RCC 7860 (cell line): ENCODE results near the gene GCK.
A peak's percentile ranks its signal among the peaks of the same experiment; 100 is the strongest.

ENCODE experiments used
- DNase-seq: peaks from one replicate; pipeline ENCODE4 v3.0.0-alpha.2; 2015; ENCODE audit warnings: low spot score
- FAIRE-seq: peaks from 2 replicates; lab custom pipeline; 2012; peaks lifted over from hg19 to GRCh38; lab: Jason Lieb, UNC

GCK gene

DNA sequence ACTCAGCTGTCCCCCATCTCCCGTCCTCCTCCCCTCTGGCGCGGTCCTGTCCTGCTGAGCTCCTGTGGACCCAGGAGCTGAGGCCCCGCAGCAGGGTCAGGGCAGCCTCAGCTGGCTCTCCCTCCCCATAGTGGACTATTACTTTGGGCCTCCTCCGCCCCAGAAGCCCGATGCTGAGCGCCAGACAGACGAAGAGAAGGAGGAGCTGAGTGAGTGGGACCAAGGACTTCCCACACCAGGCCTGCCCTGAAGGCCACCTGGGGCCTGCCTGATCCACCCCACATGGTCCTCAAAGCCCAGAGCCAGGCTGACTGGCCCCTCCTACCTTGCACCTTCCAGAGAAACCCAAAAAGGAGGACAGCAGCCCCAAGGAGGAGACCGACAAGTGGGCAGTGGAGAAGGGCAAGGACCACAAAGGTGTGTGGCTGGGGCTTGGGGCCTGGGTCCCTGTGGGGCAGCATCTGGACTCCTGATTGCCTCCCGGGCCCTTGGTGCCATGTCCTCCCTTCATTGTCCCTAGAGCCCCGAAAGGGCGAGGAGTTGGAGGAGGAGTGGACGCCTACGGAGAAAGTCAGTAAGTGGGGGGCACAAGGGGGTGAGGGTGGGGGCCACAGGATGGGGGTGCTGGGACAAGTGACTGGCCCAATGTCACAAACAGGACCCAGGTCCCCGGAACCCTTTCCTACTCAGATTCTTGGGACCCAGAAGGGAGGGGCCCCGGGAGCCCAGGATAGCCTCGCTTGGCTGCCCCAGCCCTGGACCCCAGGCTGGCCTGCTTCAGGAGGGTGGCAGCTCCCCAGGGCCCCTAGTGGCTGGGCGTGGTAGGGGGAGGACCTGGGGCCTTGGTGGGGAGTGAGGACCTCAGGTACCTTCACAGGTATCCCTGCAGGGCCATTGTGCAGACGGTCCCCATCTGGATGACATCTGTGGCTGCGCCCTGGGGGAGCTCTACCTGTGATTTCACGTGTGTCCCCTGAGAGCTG, 80.2 kb downstream of the GCK start:
- DNase-seq (no peak), FAIRE-seq (no peak)

- no peak for FAIRE-seq
- DNase-seq = no peak
Observed at GRCh38 chr7:44107961-44108767, 81.1 kb downstream of the GCK start.

DNA sequence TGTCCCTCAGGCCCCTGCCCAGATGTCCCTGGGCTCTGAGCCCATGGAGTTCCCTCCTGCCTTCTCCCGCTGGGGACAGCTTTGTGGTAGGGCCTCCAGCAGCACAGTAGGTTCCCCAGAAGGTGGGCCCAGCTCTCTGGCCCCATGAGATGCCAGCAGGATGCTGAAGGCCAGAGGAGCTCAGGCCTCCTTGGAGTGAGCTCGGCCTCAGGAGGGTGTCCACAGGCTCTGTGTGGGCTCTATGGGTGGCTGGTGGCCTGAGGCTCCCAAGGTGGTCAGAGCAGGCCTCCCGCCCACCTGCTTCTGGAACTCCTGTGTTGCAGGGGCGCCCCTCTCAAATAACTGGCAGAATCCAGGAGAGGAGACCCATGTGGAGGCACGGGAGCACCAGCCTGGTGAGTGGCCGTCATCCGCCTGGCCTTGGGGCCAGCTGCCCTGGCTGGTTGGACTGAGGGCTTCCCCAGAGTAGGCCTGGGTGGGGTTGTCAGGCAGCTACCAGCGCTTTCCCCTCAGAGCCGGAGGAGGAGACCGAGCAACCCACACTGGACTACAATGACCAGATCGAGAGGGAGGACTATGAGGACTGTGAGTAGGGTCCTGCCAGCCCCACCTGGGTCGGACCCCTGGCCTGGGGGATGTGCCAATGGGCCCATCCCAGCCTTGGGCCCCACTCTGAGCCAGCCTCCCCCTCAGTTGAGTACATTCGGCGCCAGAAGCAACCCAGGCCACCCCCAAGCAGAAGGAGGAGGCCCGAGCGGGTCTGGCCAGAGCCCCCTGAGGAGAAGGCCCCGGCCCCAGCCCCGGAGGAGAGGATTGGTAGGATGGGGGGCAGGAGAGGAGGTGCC, 81.9 kb downstream of the GCK start:
- DNase-seq = no peak
- no peak for FAIRE-seq

GRCh38 chr7:44106311-44107065, 82.8 kb downstream of the GCK start:
- no peak for DNase-seq
- no peak for FAIRE-seq

DNA sequence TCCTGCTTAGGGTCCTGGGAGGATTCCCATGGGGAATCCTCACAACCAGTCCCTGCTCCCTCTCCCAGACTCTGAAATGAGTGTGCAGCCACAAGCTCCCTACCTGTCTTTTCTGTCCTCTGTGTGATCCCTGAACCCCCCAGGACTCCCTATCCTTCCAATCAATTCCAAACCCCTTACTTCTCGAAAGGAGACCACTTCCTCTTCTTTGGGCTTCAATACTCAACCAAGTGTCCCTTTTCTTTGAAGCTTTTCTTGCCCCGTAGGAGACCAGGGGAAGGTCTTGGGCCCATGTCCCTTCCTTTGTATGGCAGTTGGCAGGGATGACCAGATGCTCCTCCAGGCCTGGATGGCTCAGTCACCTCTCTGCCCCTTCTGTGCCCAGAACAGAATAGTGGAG, 83.4 kb downstream of the GCK start:
- FAIRE-seq = no peak
- no peak for DNase-seq

DNA sequence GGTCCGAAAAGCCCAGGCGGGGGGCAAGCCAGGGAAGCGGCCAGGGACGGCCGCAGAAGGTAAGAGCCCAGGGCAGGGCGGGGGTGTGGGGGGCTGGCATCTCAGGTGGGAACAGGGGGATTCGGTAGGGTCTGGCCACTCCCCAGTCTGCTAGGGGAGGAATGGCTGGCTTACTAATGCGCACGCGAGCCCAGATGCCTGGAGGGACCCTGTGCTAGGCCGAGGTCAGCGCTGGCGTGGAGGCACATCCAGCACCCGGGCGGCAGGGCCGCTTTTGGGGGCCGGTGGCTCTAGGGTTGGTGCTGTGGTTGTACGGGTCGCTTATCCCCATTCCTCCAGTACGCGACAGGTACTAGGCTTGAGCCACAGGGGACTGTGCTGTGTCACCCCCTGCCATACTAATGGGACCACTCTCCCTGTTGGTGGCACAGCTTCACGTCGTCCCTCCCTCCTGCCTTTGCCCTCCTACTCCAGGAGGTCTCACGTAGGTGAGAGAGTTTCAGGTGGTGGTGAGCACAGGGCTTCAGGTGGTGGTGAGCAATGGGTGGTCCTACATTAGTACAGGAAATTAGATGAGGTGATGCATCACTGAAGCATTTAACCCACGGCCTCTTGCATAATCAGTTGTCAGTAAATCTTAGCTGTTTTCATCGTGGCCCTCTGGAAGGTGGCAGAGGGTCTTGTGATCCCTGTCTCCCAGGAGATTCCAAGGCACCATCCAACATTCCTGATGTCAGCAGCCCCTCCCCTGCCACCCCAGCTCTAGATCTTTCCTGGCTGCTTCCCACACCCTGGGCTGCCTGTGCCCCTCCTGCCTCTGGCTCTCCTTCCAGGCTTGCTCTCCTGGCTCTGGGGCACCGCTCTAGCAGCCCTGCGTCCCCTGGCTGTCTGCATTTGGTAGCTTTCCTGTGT, 84.1 kb downstream of the GCK start:
- peak; percentile 31 for DNase-seq
- no peak for FAIRE-seq

- no peak for DNase-seq
- FAIRE-seq = no peak
Observed at GRCh38 chr7:44103923-44104859, 85.0 kb downstream of the GCK start, which contains the start of gene AEBP1. Gene AEBP1, plus strand, starts transcription at chr7:44104345. Its CDS starts 321 bp downstream, at chr7:44104666.

DNA sequence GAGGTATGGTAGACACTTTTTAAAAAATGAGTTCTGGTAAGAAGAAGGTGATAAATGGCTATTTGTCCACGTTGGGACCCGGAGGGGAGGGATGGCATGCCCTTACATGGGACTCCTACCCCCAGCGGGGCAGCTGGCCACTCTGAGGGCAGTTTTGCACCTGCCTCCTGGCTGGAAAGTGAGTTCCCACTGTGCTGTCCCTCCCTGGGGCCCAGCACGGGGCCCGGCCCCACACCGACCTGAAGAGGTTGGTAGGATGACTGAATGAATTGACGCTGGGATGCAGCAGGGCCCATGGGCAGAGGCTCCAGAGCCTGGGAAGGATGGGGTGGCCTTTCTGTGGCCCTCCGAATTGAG, 85.7 kb downstream of the GCK start:
- DNase-seq = no peak
- FAIRE-seq = no peak

GRCh38 chr7:44102846-44103565, 86.2 kb downstream of the GCK start:
- FAIRE-seq (no peak), DNase-seq (no peak)

DNA sequence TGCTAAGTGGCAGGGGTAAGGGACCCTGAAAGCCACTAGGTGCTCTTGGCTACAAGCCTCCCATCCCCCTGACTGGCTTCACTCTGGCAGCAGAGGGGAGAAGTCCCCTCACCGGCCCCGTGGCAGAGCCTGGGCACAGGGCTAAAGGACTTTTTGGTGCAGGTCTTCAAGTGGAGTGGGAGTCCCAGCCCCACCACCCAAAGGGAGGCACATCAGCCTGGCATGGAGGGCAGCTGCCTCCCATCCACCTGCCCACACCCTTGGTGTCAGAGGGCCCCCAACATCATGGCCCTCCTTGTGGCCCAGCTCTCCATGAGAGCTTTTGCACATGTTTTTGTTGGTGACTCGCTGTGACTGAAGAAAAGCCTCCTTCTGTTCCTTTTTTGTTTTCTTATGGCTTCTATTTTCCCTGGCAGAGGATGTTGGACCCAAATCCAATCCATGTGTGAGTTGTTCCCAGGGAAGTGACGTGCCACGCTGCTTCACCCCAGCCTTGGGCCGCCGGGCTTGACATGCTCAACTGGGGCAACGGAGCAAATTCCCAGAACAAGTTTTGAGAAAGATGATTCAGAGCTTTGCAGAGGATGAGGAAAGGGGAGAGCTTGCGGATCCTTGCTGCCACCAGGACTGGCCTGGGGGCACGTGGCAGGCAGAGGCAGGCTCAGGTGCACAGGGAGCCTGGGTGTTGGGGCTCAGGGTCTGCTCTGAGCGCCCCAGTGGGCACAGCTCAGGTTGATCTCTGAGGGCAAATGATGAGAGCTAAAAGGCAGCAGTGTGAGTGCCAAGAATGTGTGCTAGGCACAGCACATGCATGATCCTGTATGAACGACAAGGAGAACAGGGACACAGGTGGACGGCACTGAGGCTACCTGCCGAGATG, 87.0 kb downstream of the GCK start:
- DNase-seq (no peak), FAIRE-seq (no peak)

DNA sequence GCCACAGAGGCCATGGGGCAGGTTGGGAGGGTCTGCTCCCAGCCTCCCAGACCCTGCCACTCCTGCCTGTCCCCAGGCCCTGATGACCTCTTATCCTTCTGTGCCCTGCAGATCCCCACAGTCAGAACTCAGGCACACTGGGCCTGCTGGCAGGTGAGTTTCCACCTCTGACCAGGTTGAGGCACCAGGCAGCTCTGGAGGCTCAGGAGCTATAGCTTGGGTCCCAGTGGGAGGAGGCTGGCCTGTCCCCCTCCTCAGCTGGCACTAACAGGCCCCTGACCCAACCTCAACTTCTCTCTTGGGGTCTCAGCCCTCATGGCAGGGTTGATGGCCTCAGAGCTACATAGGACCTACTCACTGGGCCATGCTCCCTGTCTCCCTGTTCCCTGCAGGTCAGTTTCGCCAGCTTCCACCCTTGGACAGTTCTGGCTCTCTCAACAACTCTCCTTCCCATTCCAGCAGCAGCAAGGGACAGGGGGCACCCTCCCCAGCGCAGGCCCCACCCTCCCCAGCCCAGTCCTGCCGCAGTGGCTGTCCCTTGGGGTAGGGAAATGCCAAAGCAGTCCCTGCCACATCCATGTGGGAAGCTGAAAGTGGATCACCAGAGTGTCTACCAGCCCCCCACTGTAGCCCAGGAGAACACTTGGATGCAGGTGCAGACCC, 87.8 kb downstream of the GCK start:
- DNase-seq = no peak
- no peak for FAIRE-seq

DNA sequence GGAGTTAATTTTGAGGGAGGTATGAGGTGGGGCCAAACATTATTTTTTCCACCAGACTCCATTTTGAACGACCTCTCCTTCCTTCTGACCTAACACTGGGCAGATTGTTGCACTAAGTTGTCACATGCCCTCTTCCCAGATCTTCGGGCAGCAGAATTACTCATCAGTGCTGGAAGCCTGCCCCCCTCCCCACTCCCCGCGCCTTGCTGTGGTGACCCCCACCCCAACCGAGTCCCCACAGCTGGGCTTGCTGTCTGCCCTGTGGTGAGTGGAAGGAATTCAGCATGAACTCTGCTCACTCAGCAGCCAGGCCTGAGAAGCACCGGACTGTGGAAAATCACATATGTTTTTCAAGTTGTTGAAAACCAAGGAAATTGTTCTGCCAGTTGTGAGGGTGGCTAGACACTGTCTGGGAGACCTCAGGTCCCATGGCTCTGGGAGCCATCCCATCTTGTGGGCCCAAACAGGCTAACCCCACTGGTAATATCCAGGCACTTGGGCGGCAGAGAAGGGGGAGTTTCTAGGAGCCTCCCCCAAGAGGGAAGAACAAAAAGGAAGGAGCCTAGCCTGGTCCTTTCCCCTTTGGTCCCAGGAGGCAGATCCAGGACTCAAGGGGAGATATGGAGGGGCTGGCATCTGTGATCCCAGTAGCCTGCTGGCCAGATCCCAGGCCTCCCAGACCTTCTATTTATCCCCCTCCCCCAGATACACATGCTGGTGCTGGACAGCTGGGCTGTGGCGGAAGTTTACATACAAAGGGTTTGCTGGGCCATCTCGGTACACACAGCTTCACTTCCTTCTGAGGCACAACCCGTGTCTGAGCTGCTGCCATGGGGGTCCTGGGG, 88.6 kb downstream of the GCK start:
- FAIRE-seq (no peak), DNase-seq (peak; percentile 59)

DNA sequence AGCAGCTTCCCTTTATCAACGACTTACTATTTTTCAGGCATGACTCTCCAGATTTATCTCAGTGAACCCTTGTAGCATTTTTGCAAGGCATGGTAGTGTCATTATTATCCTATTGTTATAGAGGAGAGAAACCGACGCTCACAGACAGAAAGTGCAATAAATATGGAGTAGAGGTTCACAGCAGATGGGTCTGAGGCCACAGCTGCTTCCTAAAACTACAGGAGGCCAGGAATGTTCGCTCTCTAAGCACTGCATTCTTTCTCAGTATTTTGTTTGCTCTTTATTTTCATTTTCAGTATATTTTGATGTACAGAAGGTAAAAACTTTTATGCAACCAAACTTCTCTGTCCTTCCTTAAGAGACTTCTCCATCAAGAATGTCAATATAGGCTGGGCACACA, 89.6 kb downstream of the GCK start:
- FAIRE-seq (no peak), DNase-seq (no peak)

GRCh38 chr7:44098092-44099068, 90.9 kb downstream of the GCK start:
- FAIRE-seq (no peak), DNase-seq (no peak)
